Neutrophil (primary cell): Measurements from ENCODE around the gene KIAA0232.

Experiments used
- H3K27ac ChIP-seq: fragments of 200-600 bp; sonication (generic); 2 replicates; pipeline ENCODE4 v1.5.1; 2016; ENCODE audit warnings: mild to moderate bottlenecking, moderate library complexity
- H3K27me3 ChIP-seq: fragments of 200-600 bp; sonication (generic); 2 replicates; pipeline ENCODE4 v1.6.0; 2016; ENCODE audit warnings: mild to moderate bottlenecking
- H3K36me3 ChIP-seq: fragments of 200-600 bp; sonication (generic); 2 replicates; pipeline ENCODE4 v1.5.1; 2017
- H3K4me1 ChIP-seq, 2 experiments: fragments of 200-600 bp in 1 of 2; sonication (generic) in 1 of 2; 1 replicate in 1 of 2; 2 replicates in 1 of 2; pipeline versions ENCODE4 v1.5.1 to v1.6.1; 2013 to 2016; ENCODE audit warnings: low read depth in 1 of 2, low read length in 1 of 2, mild to moderate bottlenecking in 1 of 2, moderate library complexity in 1 of 2; ENCODE audit not compliant: control insufficient read depth in 1 of 2, insufficient read depth in 1 of 2
- H3K4me3 ChIP-seq, 2 experiments: fragments of 200-600 bp in 1 of 2; sonication (generic) in 1 of 2; 1 replicate in 1 of 2; 2 replicates in 1 of 2; pipeline ENCODE4 v1.5.1; 2013 to 2016; ENCODE audit warnings: low read depth in 1 of 2, low read length in 1 of 2, mild to moderate bottlenecking in 1 of 2, moderate library complexity in 1 of 2
- H3K9me3 ChIP-seq: fragments of 200-600 bp; sonication (generic); 2 replicates; pipeline ENCODE4 v1.5.1; 2016
- TF ChIP-seq, protein P1 (sequence below): fragments of 200-600 bp; sonication (generic); IDR thresholded peaks from 2 replicates; pipeline ENCODE4 v1.5.1; 2016; ENCODE audit warnings: antibody characterized with exemption

Gene KIAA0232

DNA sequence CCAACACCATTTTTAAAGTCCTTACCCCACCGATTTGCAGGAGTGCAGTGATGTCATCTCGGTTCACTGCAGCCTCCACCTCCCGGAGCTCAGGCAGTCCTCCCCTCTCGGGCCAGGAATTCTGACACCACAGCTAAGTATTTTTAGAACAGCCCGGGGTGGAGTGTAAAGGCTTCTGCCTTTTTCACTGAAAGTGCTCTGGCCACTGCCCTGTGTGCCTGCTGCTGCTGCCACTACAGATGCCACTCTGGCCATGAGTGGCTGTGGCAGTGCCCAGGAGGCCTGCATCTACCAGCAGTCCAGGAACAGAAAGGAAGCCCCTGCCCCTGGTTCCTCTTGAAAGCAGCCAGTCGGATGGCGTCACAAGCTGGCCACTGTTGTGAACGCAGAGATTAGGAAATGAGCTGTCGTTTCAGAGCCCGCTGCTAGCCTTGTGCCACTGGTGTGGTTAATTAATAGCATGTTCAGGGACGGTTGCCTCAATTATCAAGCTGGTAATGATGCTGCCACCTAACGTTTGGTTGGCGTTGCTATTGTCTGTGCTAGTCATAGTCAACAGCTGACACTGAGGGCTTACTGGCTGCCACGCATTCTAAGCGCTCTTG is 103.5 kb downstream of the KIAA0232 start:
- Histone ChIP-seq H3K27me3 (no peaks in the 10 kb centered on the region), H3K4me1 (peaks cover 40 to 53% of the 10 kb centered on the region in 2 experiments), H3K36me3 (peaks cover 33% of the 10 kb centered on the region), H3K27ac (peak overlapping the region; percentile 92), H3K4me3 (peak overlapping the region; percentile 7 to 15), H3K9me3 (no peaks in the 10 kb centered on the region)
- TF ChIP-seq, protein P1, sequence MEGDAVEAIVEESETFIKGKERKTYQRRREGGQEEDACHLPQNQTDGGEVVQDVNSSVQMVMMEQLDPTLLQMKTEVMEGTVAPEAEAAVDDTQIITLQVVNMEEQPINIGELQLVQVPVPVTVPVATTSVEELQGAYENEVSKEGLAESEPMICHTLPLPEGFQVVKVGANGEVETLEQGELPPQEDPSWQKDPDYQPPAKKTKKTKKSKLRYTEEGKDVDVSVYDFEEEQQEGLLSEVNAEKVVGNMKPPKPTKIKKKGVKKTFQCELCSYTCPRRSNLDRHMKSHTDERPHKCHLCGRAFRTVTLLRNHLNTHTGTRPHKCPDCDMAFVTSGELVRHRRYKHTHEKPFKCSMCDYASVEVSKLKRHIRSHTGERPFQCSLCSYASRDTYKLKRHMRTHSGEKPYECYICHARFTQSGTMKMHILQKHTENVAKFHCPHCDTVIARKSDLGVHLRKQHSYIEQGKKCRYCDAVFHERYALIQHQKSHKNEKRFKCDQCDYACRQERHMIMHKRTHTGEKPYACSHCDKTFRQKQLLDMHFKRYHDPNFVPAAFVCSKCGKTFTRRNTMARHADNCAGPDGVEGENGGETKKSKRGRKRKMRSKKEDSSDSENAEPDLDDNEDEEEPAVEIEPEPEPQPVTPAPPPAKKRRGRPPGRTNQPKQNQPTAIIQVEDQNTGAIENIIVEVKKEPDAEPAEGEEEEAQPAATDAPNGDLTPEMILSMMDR = peak; percentile 27

DNA sequence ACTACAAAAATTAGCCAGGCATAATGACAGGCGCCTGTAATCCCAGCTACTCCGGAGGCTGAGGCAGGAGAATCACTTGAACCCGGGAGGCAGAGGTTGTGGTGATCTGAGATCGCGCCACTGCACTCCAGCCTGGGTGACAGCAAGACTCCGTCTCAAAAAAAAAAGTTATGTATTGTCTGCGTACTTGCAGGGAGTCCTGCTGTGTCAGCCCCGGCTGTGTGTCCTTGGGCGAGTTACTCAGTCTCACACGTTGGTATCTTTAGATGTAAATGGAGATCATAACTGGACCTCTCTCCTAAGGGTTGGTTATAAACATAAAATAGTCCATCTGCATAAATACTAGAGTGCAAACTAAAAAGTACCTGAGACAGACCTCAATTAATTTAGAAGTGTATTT is 104.4 kb downstream of the KIAA0232 start:
- Histone ChIP-seq H3K36me3 (peaks cover 25% of the 10 kb centered on the region), H3K27ac (peak overlapping the region; percentile 92), H3K4me3 (peak overlapping the region; percentile 7 to 48), H3K9me3 (no peaks in the 10 kb centered on the region), H3K4me1 (peaks cover 46 to 61% of the 10 kb centered on the region in 2 experiments), H3K27me3 (no peaks in the 10 kb centered on the region)
- TF ChIP-seq, protein P1 = no peak

DNA sequence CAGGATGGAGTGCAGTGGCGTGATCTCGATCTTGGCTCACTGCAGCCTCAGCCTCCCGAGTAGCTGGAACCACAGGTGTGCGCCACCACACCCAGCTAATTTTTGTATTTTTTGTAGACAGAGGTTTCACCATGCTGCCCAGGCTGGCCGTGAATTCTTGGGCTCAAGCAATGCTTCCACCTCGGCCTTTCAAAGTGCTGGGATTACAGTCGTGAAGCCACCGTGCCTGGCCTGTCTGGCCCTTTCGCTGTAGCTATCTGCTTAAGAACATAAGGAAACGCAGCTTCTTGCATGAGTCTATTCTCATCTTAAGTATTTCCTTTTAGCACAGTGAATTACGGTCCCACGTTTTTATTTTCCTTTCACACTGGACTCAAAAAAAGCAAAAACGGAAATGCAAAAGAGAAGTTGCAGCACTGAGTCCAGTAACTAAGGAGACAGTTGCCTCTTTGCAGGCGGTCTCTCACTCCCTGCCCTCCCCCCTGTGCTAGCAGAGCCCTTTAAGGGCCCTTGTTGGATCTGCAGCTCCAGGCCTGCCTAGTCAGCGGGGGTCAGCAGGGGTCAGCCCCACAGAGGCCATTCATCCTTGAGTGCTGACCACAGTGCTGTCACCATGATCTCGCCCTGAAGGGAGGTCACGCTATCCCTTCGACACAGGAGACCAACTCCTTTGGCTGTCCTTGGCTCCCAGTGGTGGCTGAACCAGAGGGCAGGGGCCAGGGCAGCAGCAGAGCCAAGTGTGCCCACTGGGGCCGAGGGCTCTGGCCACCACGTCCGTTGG is 105.3 kb downstream of the KIAA0232 start:
- Histone ChIP-seq H3K27me3 (no peaks in the 10 kb centered on the region), H3K4me3 (peak overlapping the region; percentile 23 to 48), H3K9me3 (no peaks in the 10 kb centered on the region), H3K36me3 (peaks cover 16% of the 10 kb centered on the region), H3K27ac (peak overlapping the region; percentile 92), H3K4me1 (peaks cover 55 to 70% of the 10 kb centered on the region in 2 experiments)
- TF ChIP-seq, protein P1 = no peak

DNA sequence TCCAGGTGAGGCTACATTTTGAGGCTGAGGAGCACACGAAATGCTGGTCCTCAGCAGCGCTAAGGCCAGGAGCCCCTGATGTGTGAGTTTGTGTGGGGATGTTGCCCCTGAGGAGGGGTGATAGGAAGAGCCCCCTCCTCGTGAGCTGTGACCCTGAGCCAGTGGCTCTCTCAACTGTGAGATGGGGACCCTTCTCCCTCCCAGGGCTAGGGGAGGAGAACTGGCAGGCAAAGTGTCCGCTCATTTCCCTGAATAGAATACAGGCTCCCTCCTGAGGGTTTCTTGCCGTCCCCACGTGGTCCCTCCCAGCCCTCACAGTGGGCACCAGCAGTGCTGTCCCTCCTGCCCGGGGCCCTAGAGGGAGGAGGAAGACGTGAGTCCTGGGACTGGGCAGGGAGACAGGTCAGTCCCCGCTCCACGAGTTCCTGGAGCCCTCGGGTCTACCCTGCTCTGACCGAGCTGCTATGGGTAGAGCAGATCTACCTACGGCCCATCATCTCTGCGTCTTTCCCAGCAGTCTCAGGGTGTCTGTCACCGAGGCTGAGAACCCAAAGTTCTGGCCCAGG is 106.1 kb downstream of the KIAA0232 start:
- peak overlapping the region; percentile 23 to 48 for H3K4me3 ChIP-seq
- H3K36me3 ChIP-seq = peaks cover 8% of the 10 kb centered on the region
- TF ChIP-seq, protein P1 = no peak
- no peaks in the 10 kb centered on the region for H3K27me3 ChIP-seq
- no peaks in the 10 kb centered on the region for H3K9me3 ChIP-seq
- peak overlapping the region; percentile 92 for H3K27ac ChIP-seq
- peaks cover 63 to 78% of the 10 kb centered on the region in 2 experiments for H3K4me1 ChIP-seq

DNA sequence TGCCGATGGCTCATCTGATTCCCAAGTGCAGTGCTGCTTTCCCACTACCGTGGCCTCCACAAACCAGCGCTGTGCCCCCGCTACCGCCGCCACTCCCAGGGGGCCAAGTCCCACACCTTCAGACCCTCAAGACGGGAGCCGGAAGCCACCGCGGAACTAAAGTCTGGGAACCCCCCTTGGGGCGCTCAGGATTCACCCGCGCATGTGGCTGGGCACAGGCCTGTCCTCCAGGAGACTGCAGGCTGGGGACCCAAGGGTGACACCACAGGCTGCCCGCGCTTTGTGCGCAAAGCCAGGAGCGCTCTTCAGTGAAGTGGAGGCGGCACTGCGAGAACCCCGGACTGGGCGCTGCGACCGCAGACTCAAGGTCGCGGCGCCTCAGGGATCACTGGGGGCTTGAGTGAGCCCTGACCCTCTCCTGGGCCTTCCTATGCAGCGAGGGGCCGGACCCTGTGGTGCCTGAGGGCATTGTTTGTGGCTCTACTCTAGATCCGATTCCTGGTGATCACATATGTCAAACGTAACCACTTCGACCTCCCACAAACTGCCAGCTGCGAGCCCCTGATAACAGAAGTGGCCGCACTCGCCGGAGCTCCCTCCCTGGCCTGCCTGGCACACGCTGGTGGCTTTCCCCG is 106.7 kb downstream of the KIAA0232 start:
- Histone ChIP-seq H3K27me3 (no peaks in the 10 kb centered on the region), H3K4me1 (peaks cover 69 to 85% of the 10 kb centered on the region in 2 experiments)
- TF ChIP-seq, protein P1 = no peak

More for the DNA sequence above, 106.7 kb downstream of the KIAA0232 start:
- H3K36me3 ChIP-seq = peaks cover 4% of the 10 kb centered on the region
- H3K4me3 ChIP-seq = no peak overlapping the region
- peak overlapping the region; percentile 92 for H3K27ac ChIP-seq
- H3K9me3 ChIP-seq = no peaks in the 10 kb centered on the region
